ENCODE results near the gene WNK1.
"Not testable (repeated sequence)": the region's sequence is repeated elsewhere in the genome, so short reads cannot be mapped to it uniquely, and the experiment has no call there.

WNK1 gene

DNA sequence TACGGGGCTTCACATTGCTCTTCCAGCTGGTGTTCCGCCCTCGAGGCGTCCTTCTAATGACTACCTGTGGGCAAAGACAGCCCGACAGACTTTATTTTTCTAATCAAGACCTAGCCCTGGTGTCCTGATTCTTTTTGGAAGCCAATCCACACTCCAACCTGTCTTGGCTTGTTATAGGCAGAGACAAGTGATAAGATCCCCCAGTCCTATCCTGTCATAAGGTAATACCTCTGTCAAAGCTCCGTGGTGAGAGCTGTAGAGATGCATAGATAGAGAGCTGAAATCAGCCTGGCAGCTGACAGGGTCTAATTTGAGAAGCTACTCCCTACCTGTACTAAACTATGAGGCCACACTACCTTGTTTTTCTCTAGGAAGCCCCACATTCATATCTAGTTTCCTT lies 11.5 kb upstream of the WNK1 start:
- DNase-seq (ENCODE audit: low read depth, low spot score) = no peak

DNA sequence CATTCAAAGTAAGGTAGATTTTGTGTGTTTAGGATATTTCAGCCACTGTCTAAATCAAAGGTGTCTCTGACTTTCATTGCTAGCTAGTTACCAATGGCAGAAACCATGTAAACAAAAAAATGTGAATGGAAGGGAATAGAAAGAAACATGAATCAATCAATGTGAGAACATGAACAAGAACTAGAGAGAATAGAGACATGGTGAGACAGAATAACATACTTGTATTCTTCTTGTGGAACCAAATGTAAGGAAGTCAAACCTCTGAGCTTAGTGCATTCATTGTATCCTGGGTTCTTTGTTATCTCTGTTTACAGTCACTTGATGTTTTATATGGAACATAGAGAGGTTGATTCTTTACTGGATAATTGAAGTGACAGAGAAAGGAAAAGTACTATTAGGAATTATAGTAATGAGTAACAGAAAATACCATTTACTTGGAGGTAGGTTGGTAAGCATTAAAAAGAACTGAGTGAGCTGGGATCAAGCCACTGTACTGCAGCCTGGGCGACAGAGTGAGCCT lies 2.6 kb upstream of the WNK1 start:
- no peak for DNase-seq (ENCODE audit: low read depth, low spot score)

DNA sequence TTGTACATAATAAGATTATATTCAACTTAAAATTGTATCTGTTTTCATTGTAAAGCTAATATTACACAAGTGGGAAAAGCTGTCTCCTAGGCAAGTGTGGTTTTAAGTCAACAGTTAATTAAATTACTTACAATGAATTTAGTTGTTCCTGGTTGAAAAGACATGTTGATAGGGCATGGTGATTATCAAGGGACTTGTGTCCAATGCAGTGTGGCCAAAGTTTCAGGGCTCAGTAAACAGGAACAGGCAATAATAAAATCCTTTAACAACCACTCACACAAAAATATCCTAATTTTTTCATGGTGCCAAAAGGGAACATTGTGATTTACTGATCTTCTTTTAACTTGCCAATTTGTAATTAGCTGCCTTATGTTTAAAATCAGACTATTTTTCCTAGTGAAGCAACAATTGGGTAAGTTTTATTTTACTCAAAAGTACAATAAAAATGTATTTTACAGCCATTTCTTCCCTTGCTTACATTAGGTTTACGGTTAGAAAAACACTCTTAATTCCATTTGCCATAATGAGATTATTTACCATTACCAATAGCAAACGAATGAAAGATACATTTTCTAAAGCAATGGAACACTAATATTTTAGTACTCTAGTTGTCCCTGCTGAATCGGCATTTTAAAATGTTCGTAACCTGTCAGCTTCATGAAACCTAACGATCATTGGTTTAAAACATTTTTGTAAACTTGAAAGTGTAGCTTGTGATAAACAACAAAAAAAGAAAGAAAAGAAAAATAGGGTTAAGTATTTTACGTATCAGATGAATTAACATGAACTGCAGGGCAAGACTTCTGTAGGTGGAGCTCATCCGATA lies 1.8 kb upstream of the WNK1 start:
- no peak for DNase-seq (ENCODE audit: low read depth, low spot score)

DNA sequence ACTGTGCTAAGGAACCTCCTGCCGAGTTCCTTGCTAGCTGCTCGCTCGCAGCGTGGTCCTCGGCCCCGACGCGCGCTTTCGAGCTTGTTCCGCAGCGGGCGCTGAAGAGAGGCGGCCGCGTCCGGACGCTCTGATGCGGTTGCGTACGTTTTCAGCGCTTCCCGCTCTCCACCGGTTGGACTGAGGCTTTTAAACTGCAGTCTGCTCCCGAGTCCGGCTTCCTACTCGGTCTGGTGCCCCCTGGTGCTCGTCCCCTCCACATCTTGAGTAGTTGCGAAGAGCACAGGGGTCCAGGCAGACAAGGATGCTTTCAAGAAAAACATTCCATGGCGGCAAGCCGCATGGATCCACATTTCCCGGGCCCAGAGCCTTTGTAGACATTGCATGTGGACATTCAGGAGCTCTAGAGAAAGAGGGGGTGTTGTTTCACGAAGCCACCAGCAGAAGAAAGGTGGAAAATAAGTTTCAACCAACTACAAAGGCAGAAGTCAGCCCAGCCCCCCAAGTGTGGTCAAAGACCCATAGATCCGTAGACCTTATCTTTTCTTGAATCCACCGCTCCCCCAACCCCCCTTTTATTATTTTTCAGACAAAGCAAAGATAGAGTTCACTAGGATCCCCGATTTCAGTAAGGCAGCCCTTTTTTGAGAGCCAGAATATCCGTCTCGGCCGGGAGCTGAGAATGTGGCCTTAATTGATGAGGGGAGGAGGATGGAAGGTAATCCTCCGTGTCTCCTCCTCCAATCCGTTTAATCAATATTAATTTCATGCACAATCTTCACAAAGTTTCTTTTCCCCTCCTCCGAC lies 984 bp upstream of the WNK1 start:
- peak; percentile 94 for DNase-seq (ENCODE audit: low read depth, low spot score)

DNA sequence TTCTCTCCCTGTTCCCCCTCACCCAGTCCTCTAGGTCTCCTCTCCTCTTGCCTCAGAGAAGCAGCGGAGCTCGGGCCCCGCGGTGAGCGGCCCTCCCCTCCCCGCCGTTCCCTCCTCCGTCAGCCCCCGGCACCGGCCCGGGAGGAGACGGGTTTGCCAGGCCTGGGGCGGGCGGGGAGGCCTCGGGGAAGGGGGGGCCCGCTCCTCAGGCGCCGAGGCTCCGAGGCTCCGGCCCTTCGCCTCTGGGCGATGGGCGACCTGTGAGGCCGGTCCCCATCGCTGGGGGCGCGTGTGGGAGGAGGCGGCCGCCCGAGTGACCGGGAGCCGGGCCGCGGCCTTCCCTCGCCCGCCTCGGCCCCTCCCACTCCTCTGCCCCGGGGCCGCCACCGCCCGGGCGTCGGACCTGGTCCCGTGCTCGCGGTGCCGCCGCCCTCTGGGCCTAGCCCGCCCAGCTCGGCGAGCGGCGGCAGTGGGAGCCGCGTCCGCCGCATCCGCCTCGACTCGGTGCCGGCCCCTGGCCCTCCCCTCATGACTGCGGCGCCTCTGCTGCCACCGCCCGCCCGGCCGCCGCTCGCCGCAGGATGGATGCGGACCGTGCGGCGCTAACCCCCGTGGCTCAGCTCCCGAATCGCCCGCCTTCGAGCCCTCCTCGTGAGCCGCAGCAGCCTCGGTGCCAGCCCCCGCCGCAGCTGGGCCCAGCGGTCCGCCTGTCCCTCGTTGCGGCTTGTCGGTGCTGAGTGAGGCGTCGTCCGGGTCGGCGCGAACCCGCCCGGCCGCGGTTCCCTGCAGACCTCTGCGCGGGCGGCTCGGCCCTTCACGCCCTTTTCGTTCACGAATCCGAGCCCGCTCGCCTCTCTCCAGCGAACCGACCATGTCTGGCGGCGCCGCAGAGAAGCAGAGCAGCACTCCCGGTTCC lies 574 bp downstream of the WNK1 start:
- no peak for DNase-seq (ENCODE audit: low read depth, low spot score)

DNA sequence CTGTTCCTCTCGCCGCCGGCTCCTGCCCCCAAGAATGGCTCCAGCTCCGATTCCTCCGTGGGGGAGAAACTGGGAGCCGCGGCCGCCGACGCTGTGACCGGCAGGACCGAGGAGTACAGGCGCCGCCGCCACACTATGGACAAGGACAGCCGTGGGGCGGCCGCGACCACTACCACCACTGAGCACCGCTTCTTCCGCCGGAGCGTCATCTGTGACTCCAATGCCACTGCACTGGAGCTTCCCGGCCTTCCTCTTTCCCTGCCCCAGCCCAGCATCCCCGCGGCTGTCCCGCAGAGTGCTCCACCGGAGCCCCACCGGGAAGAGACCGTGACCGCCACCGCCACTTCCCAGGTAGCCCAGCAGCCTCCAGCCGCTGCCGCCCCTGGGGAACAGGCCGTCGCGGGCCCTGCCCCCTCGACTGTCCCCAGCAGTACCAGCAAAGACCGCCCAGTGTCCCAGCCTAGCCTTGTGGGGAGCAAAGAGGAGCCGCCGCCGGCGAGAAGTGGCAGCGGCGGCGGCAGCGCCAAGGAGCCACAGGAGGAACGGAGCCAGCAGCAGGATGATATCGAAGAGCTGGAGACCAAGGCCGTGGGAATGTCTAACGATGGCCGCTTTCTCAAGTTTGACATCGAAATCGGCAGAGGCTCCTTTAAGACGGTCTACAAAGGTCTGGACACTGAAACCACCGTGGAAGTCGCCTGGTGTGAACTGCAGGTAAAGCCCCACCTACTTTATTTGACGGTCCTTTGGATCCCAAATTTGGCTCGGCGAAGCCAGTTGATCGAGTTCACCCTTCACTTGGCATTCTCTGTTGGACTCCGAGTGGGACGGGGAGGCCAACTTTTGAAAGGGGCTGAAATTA lies 1.5 kb downstream of the WNK1 start:
- DNase-seq (ENCODE audit: low read depth, low spot score) = no peak

DNA sequence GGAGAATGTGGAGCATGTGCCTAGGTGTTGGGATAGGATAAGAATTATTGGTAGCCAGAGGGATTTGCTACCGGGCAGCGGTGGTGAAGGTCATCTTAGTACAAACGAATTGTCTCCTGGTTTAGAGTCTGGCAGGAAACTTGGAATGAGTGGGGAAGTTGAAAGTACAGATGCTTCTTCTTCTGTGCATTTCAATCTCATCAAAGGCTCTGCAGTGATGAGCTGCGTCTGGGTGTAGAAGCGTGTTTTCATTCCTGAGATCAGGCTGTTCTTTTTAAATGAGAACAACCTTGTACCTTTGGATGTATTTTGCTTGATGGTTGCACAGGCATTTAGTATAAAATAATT lies 2.1 kb downstream of the WNK1 start:
- DNase-seq (ENCODE audit: low read depth, low spot score) = no peak

DNA sequence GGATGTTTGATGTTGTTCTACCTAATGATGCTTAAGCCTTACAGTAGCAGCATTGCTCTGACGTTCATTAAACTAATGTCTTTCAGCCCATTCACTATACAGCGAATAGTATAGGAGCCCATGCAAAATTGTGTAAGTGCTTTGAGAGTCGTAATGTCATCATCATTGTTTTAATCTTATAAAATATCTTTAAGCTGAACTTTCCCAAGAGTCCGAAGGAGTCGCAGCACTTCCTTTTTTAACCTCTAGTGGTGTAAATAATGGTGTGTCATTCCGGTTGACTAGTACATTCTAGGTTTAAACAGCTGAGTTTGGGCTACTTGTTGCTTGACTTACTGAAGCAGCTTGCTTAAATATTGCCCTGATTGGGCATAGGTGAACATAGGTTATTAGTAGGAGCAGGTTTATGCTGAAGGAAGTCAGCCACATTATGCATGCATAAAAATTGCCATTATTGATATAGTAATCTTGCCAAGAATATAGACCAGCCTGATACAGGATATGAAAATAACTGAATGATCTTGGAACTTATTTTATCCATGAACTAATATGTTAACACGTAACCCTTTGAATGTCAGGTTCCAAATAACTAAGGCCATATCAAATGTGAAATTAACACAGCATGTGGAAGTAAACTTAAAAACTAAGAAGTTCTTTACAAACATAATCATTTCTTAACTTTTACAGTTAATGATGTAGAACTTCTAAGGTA lies 2.6 kb downstream of the WNK1 start:
- no peak for DNase-seq (ENCODE audit: low read depth, low spot score)

DNA sequence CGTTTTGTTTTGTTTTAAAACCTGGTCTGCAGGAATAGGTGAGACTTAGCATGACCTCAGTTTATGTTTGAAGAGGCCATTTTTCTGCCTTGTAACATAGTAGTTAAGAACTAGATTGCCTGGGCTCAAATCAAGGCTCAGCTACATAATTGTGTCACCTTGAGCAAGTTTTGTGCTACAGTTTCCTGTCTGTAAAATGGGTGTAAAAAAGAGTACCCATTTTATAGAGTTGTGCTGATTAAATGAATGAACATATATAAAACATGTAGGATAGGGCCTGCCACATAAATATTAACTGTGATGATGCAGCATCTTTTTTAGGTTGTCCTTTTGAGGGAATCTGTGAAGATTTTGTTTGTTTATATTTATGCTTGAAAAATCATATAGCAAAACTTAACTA lies 7.2 kb downstream of the WNK1 start:
- no peak for DNase-seq (ENCODE audit: low read depth, low spot score)

DNA sequence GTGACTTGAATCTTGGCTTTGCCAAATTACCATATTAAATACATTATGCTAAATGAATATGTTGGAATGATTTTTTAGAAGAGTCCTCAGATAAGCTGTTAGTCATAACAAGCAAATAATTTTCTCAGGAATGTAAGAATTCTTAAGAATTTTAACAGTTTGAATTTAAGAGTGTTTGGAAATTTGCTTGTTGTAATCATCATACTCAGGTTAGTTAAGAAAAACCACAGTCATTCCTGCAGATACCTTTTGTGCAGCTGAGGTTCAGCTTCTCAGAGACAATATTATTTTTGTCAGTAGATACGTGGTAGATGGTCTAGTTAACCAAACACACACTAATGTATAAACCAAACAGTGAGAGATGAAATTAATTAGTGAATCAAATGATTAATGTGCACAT lies 8.9 kb downstream of the WNK1 start:
- no peak for DNase-seq (ENCODE audit: low read depth, low spot score)

DNA sequence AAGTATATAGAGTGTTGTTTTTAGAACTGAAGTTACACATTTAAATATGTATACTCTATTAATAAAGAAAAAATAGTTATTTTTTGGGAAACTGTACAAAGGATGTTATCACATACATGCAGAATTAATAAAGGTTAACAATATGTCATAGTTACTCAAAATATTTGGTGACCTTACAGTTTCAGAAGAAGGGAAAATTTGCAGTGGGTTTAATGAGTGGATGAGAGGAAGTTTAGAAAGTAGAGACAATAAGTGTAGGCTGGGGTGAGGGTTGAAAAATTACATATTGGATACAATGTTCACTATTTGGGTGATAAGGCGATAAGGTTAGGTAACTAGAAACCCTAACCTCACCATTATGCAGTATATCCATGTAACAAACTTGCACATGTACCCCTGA lies 13.5 kb downstream of the WNK1 start:
- DNase-seq (ENCODE audit: low read depth, low spot score) = no peak

DNA sequence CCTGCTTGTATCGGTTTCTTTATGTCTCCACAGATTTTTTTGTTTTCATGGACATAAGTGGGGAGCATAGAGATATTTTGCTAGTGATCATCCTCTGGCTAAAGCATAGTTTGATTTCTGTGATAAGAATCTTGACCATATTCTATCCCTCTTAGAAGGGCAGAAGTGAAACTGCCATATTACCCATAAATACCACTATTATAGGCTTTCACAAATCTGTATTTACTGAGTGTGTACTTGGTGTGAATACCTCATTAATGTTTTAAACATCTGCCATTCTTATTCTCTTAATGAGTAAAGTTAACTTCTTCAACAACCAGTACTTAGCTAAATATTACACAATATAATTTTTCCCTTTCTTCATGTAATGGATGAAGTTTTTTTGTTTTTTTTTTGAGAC lies 16.1 kb downstream of the WNK1 start:
- DNase-seq (ENCODE audit: low read depth, low spot score) = no peak

DNA sequence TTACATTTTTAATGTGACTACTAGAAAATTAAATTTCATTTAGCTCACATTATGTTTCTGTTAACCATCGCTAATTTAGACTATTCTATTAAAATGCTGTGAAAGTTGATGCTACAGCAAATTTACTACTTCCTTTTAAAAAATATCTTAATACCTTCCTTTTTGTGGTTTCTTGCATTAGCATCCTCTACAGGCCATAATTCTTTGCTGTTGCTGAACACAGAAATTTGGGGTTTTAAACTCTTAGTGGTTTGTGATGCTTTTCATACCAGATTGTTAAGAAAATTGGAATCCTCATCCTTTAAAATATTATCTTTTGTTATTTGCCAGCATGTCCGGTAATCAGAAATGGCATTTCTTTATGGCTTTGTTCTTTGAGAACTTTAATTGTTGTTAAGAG lies 18.1 kb downstream of the WNK1 start:
- DNase-seq (ENCODE audit: low read depth, low spot score) = no peak

DNA sequence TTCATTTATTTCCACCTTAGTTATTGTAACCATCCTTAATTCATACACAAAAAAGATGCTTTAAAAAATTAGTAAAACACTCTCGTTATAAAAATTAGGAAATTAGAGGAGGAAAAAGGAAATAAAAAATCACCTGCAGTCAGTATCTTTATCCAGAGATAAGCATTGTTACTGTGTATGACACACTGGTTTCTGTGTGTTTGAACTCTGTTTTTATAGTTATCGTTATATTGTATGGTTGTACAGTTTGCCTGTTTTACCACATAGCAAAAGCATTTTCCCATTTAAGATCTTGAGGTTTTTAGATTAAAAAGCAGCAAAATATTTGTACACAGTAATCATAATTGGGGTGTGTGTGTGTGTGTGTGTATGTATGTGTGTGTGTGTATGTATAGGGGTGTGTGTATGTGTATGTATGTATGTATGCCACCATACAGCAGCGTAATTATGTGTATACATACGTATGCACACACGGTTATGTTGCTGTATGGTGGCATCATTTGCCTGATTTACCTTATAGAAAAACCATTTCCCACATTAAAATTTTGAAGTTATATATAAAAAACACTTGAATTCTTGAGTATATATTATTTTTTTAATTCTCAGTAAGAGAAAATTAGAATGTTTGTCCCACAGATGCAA lies 19.8 kb downstream of the WNK1 start:
- DNase-seq (ENCODE audit: low read depth, low spot score) = no peak

DNA sequence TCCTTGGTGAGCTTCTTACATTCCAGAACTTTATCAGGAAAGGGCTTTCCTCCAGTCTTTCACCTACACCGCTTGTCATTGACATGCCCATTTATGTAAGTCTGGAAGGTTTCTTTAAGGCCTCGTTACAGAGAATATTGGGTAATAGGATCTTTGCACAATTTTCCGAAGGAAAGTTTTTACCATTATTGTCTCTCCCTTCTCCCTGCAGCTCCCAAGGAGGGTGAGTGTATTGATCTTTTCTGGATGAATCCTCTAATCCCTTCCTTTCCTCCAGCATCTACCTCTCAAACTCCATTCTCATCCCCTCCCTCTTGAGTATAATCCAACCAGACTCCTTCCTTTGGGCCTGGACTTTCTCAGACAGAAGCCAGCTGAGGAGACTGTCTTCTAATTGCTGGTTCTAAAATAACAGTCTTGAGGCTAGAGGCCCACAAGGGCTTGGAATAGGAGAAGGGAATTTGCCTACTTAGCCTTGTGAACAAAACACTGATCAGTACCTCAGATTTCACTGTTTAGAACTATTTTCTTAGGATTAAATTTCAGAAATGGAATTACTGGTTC lies 21.8 kb downstream of the WNK1 start:
- DNase-seq (ENCODE audit: low read depth, low spot score) = no peak

DNA sequence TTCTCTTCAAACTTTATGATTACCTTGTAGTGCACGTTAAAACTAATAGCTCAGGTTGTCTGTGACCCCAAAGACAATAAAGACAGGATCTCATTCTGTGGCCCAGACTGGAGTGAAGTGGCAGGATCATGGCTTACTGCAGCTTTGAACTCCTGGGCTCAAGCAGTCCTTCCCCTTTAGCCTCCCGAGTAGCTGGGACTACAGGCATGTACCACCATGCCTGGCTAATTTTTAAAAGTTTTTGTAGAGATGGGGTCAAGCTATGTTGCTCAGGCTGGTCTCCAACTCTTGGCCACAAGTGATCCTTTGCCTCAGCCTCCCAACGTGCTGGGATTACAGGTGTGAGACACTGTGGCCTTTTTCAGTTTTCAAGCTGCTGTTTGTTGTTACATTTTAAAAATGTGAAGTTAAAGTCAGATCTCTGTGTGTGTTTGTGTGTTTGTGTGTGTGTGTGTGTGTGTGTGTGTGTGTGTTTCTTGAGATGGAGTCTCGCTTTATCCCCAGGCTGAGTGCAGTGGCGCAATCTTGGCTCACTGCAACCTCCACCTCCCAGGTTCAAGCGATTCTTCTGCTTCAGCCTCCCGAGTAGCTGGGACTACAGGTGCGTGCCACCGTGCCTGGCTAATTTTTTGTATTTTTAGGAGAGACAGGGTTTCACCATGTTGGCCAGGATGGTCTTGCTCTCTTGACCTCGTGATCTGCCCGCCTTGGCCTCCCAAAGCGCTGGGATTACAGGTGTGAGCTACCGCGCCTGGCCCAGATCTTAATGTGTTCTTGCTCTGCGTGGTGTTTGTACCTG lies 23.8 kb downstream of the WNK1 start:
- DNase-seq (ENCODE audit: low read depth, low spot score) = not testable (repeated sequence)

DNA sequence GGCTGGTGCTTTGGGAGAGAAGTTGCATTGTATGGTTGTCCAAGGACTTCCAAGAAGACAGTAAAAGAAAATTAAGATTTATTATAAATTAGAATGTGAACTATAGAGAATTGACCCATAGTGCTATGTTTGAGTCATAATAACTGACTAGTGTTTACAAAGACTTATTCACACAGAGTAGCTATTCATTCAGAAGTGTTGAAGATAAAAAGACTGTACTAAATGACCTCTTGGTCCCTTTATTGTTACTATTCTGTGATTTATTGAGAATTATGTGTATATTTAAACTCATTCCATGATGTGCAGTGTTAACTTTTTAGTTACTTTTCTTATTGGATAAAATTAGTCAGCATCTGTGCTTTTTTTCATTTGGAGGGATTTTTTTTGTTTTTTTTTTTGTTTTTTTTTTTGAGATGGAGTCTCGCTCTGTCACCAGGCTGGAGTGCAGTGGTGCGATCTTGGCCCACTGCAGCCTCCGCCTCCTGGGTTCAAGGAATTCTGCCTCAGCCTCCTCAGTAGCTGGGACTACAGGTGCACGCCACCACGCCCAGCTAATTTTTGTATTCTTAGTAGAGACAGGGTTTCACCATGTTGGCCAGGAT lies 24.5 kb downstream of the WNK1 start:
- not testable (repeated sequence) for DNase-seq (ENCODE audit: low read depth, low spot score)

DNA sequence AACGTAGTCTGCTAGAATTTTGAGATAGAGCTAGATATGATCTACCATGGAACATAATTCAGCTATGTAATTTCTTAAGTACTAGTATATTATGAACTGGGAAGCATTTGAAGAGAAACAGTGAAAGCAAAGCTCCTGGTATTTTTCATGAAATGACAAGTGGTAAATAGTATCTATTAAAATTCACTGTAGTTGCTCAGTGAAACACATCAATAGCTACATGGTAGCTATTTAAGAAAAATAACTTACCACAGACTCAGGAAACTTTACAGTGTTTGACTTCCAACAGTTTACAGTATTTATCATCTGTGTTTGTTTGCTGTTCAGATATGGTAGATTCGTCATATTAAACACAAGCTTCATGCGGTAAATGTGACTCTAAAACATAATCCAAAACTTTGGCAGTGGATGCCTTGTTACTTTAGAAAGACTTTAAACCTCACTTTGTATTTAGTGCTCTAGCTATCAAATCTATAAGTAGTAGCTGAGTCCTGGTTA lies 25.2 kb downstream of the WNK1 start:
- DNase-seq (ENCODE audit: low read depth, low spot score) = no peak
